BE2C (cell line): ENCODE measurements around the gene COX5A.
A peak's percentile ranks its signal among the peaks of the same experiment; 100 is the strongest.

Source experiments
- DNase-seq: peaks from one replicate; pipeline ENCODE4 v3.0.0-alpha.2; 2020
- H3K27me3 ChIP-seq: fragments of 250-450 bp; sonication (Bioruptor Pico); 2 replicates; pipeline ENCODE4 v1.5.1; 2020; ENCODE audit warnings: mild to moderate bottlenecking
- H3K36me3 ChIP-seq: fragments of 250-450 bp; sonication (Bioruptor Pico); 2 replicates; pipeline ENCODE4 v1.5.1; 2020; ENCODE audit warnings: mild to moderate bottlenecking
- H3K4me1 ChIP-seq: fragments of 250-450 bp; sonication (Bioruptor Pico); 2 replicates; pipeline ENCODE4 v1.5.1; 2020
- H3K4me3 ChIP-seq: 2 replicates; pipeline ENCODE4 v1.5.1; 2011; ENCODE audit warnings: low read depth, low read length
- H3K9me3 ChIP-seq: fragments of 250-450 bp; sonication (Bioruptor Pico); 2 replicates; pipeline ENCODE4 v1.5.1; 2020
- CTCF ChIP-seq: IDR thresholded peaks from 2 replicates; pipeline ENCODE4 v1.5.1; 2012; ENCODE audit warnings: mild to moderate bottlenecking, low read depth, low read length

Gene COX5A

GRCh38 chr15:74893627-74894026 is 44.2 kb downstream of the COX5A start:
- Histone ChIP-seq H3K27me3 (no peaks in the 10 kb centered on the region), H3K4me3 (no peak overlapping the region), H3K9me3 (no peaks in the 10 kb centered on the region), H3K36me3 (peaks cover 19% of the 10 kb centered on the region), H3K4me1 (no peaks in the 10 kb centered on the region)
- no peak for TF ChIP-seq CTCF
- no peak for DNase-seq

GRCh38 chr15:74892931-74893330 is 44.9 kb downstream of the COX5A start:
- Histone ChIP-seq H3K4me1 (no peaks in the 10 kb centered on the region), H3K27me3 (no peaks in the 10 kb centered on the region), H3K36me3 (peaks cover 19% of the 10 kb centered on the region), H3K4me3 (no peak overlapping the region), H3K9me3 (no peaks in the 10 kb centered on the region)
- DNase-seq, result no peak
- TF ChIP-seq CTCF, result no peak

- DNase-seq, result no peak
- Histone ChIP-seq H3K27me3 (no peaks in the 10 kb centered on the region), H3K9me3 (no peaks in the 10 kb centered on the region), H3K4me3 (no peak overlapping the region), H3K36me3 (peaks cover 19% of the 10 kb centered on the region), H3K4me1 (no peaks in the 10 kb centered on the region)
- no peak for TF ChIP-seq CTCF
These were observed 45.6 kb downstream of the COX5A start for GRCh38 chr15:74892313-74892712.

GRCh38 chr15:74891469-74891868 is 46.4 kb downstream of the COX5A start:
- Histone ChIP-seq H3K27me3 (no peaks in the 10 kb centered on the region), H3K4me3 (no peak overlapping the region), H3K9me3 (no peaks in the 10 kb centered on the region), H3K36me3 (peaks cover 17% of the 10 kb centered on the region), H3K4me1 (no peaks in the 10 kb centered on the region)
- TF ChIP-seq CTCF, result no peak
- DNase-seq, result no peak

GRCh38 chr15:74890665-74890960 is 47.3 kb downstream of the COX5A start:
- H3K36me3 ChIP-seq, result peaks cover 12% of the 10 kb centered on the region
- no peaks in the 10 kb centered on the region for H3K4me1 ChIP-seq
- H3K9me3 ChIP-seq, result no peaks in the 10 kb centered on the region
- no peak for DNase-seq
- H3K27me3 ChIP-seq, result no peaks in the 10 kb centered on the region
- no peak for TF ChIP-seq CTCF
- peak overlapping the region; percentile 87 for H3K4me3 ChIP-seq

GRCh38 chr15:74889883-74890664 is 47.8 kb downstream of the COX5A start, which contains the start of gene MPI:
MPI (plus strand) TSS chr15:74890042; CDS start chr15:74890074, 32 bp downstream.
- H3K9me3 ChIP-seq, result no peaks in the 10 kb centered on the region
- H3K4me1 ChIP-seq, result no peaks in the 10 kb centered on the region
- peak within 1 kb of the TSS; percentile 87 for H3K4me3 ChIP-seq
- no peak for TF ChIP-seq CTCF
- peak; percentile 94 for DNase-seq
- H3K36me3 ChIP-seq, result peaks cover 12% of the 10 kb centered on the region
- no peaks in the 10 kb centered on the region for H3K27me3 ChIP-seq
